Activated CD4-positive, alpha-beta T cell treated with anti-CD3 and anti-CD28 coated beads, Interleukin-2, Interleukin-6, amounts not matched to agents 100 ng/mL and 50 ng/mL, durations not matched to agents 16 hours and 8 hours (primary cell): ENCODE measurements around the gene TTC21B.
A peak's percentile ranks its signal among the peaks of the same experiment; 100 is the strongest.
"Not testable (repeated sequence)": the region's sequence is repeated elsewhere in the genome, so short reads cannot be mapped to it uniquely, and the experiment has no call there.

Experiments
- DNase-seq: peaks from one replicate; pipeline ENCODE4 v3.0.0-alpha.2; 2020

Gene TTC21B

GRCh38 chr2:165953655-165954606 is at the start of gene TTC21B:
Gene TTC21B, minus strand, starts transcription at chr2:165953776. Its CDS starts 71 bp downstream, at chr2:165953705.
- DNase-seq: peak; percentile 95

- DNase-seq: no peak
Measured at GRCh38 chr2:166000401-166000800, 46.8 kb upstream of the TTC21B start.

GRCh38 chr2:165990846-165991245 is 37.3 kb upstream of the TTC21B start:
- no peak for DNase-seq

GRCh38 chr2:165989851-165990250 is 36.3 kb upstream of the TTC21B start:
- no peak for DNase-seq

- DNase-seq: no peak
Measured at GRCh38 chr2:165985120-165985519, 31.5 kb upstream of the TTC21B start.

GRCh38 chr2:165972161-165972560 is 18.6 kb upstream of the TTC21B start:
- DNase-seq: not testable (repeated sequence)

DNA sequence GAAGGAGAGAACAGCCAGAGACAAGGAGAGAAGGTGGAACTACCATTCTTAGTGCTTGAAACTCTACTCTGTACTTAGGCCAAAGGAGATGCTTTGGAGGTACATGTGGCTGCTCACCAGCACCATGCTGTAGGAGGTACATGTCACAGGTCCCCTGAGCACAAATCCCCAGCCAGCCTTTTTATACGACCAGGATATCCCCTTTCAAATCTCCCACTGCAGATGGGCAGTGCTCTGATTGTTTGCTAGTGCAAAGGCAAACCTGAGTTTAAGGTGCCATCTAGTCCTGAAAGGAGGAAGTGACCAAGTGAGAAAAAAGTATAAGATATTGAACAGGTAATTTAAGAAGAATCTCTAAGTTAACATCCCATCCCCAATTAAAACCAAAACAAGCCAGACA is 17.1 kb upstream of the TTC21B start:
- DNase-seq: no peak

DNA sequence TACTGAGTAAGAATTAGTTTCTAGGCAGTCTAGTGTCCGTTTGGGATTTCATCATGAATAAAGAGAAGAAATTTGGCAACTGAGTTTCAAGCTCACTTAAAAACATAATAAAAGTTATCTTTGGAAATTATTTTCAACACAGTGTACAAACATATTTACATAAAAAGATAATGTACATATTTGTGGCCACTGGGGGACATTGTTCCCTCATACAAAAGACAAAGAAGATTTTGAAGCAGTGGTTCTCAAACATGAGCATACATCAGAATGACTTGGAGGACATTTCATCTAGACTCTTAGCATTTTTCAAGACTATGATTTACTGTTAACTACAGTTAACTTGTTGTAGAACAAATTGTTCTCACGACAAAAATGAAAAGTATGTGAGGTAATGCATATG is 15.7 kb upstream of the TTC21B start:
- DNase-seq: no peak

- DNase-seq: no peak
Measured at GRCh38 chr2:165967746-165968145, 14.2 kb upstream of the TTC21B start.

GRCh38 chr2:165961818-165962217 is 8.2 kb upstream of the TTC21B start:
- no peak for DNase-seq

DNA sequence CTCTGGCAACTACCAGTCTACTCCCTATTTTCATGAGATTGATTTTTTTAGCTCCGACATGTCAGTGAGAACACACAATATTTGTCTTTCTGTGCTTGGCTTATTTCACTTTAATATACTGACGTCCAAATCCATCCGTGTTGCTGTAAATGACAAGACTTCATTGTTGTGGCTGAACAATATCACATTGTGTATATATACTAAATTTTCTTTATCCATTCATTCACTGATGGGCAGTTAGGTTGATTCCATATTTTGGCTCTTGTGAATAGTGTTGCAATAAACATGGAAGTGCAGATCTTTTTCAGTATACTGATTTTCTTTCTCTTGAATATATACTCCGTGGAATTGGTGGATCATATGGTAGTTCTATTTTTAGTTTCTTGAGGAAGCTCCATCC is 5.8 kb upstream of the TTC21B start:
- DNase-seq: no peak

DNA sequence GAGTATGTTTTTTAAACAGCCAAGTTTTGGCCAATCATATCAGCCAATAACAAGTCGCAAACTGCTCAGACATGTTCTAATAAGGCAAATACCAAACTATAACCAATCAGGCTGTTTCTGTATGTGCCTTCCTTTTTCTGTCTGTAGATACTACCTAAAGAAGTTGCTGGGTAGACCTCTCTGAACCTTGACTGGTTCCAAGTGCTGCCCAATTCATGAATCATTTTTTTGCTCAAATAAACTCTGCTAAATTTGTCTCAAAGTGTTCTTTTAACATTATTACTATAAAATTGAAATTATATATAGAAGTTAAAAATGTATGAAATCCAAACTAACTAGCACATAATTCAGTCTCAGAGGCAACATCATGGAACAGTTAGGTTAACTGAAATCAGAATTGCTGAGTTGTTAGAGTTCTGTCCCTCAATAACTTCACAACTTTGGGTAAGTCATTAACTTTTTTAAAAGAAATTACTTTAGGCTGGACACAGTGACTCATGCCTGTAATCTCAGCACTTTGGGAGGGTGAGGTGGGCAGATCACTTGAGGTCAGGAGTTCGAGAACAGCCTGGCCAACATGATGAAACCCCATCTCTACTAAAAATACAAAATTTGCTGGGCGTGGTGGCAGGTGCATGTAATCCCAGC is 4.9 kb upstream of the TTC21B start:
- DNase-seq: no peak

- no peak for DNase-seq
Measured at GRCh38 chr2:165957030-165957675, 3.6 kb upstream of the TTC21B start.

- DNase-seq: no peak
Measured at GRCh38 chr2:165953306-165953654, 296 bp downstream of the TTC21B start.

DNA sequence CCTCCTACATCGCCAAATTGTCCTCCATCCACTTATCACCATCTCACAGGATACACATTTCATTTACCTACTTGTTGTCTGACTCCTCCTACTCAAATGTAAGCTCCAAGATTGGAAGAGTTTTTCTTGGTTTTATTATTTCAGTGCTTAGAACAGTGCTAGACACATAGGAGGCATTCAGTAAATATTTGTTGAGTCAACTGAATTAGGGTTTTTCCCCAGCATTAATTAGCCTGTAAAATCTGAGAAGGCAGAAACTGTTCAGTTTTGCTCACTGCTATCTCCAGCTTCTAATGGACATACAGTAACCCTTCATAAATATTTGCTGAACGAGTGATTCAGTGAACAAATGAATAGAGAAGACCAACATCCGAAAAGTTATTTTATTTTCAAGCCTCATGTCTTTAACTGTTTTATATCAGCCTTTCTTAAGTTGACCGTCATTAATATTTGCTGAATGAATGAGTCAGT is 800 bp downstream of the TTC21B start:
- DNase-seq: peak; percentile 2

GRCh38 chr2:165952085-165952484 is 1.5 kb downstream of the TTC21B start:
- DNase-seq: peak; percentile 13

DNA sequence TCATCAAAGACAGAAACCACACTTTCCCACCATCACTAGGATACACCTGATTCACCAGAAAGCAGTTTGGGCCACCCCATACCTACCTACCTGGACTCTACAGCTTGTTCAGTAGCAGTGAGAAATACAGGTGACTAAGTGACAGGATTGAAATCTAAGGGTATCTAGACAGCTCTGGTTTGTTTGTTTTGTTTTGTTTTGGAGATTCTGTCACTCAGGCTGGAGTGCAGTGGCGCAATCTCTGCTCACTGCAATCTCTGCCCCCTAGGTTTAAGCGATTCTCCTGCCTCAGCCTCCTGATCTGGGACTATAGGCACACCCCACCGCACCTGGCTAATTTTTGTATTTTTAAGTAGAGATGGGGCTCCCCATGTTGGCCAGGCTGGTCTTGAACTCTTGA is 3.1 kb downstream of the TTC21B start:
- DNase-seq: no peak

GRCh38 chr2:165941827-165942226 is 11.7 kb downstream of the TTC21B start:
- no peak for DNase-seq

DNA sequence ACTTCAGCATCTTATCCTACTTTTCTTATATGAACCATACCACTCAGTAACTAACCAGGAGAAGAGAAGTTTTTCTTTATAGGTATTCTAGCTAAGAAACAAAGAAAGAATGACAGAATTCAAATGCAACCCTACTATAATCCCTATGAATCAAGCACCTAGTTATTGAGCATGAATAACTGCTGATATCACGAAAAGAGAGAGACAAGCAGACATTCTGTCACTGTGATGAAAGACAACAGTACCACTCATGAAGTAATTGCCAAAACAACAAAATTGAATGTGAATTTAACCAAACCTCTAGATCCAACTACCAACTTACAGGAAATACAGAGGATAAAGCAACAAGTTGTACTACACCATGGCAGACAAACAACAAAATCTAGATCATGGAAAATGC is 15.3 kb downstream of the TTC21B start:
- DNase-seq: no peak

GRCh38 chr2:165933211-165933910 is 20.2 kb downstream of the TTC21B start:
- DNase-seq: no peak

DNA sequence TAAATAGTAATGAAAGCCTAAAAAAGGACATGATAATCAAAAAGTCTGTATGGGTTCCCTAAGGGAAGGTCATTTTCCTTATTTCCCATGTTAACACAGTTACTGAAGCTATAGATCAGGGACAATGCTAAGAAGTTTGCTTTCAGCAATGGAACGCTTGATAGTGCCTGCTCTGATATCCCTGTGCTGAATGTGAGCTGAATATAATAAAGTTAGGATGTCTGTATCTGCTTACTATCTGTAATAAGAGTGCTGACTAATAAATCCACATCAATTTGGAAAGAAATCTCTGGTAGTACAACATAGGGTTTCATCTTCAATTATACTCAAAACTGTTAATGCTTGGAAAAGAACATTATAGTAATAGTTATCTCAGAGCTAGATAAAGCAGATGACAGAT is 25.8 kb downstream of the TTC21B start:
- no peak for DNase-seq

DNA sequence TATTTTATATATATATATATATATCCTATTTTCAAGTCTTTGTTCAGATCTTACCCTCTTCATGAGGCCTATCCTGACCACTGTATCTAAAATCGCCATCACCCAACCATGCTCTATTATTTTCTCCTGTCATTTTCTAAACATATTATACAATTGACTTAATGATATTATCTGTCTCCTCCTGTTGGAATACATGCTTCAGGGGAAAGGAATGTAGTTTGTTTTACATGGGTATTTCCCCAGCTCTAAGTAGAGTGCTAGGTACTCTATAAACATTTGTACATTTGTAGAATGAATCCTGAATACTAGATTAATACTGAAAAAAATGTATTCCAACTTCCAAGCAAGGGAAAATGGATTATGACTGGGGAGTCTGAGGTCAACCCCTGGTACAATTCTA is 26.2 kb downstream of the TTC21B start:
- DNase-seq: no peak

DNA sequence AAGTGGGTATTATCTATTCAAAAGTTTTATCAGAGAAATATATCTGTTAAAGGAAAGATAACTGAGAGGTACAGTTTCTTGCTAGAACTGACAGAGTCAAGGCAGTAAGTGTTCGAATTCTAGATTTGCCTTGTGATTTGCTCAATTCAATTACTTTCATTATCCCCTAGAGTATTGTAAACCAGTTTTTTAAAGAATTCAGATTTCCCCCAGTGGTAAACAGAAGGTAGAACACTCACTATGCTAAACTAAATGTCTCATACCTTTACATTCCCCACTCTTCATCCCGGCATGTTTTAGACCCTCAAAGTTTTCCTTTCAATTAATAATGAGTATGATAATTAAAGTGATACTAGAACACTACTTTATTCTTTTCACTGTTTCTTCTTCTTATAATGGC is 28.6 kb downstream of the TTC21B start:
- no peak for DNase-seq
